Ovary (tissue), 9 donors: ENCODE data around the gene IL17RD. TPM values are rescaled to one million over a fixed set of nuclear protein-coding genes. Genes with fewer than 3 reads are reported as not detected.
"Not testable (repeated sequence)": the region's sequence is repeated elsewhere in the genome, so short reads cannot be mapped to it uniquely, and the experiment has no call there.

Experiments used
- DNase-seq, 5 donors: peaks; one replicate each; pipeline ENCODE4 v3.0.0-alpha.2; 2019 to 2020
- H3K27ac ChIP-seq, 2 donors: fragments of 200-600 bp; one replicate each; pipeline versions ENCODE4 v1.5.1 to v1.8.0; 2019 to 2022
- H3K27me3 ChIP-seq: fragments of 200-600 bp; one replicate; pipeline ENCODE4 v1.8.0; 2022
- H3K36me3 ChIP-seq: fragments of 200-600 bp; sonication (generic); one replicate; pipeline ENCODE4 v1.5.1; 2019
- H3K4me1 ChIP-seq: one replicate; pipeline ENCODE4 v1.8.1; 2013; ENCODE audit warnings: mild to moderate bottlenecking, moderate library complexity; ENCODE audit not compliant: insufficient read depth
- H3K4me3 ChIP-seq: fragments of 200-600 bp; sonication (generic); one replicate; pipeline ENCODE4 v1.5.1; 2017
- H3K9me3 ChIP-seq, 2 donors: fragments of 200-600 bp in 1 of 2; sonication (generic) in 1 of 2; one replicate each; pipeline versions ENCODE4 v1.5.1 to v1.8.1; 2013 to 2019; ENCODE audit warnings: mild to moderate bottlenecking in 1 of 2, moderate library complexity in 1 of 2
- EP300 ChIP-seq: sonication (generic); formaldehyde crosslinking; IDR thresholded peaks from one replicate; pipeline ENCODE4 v1.6.1; 2017; ENCODE audit warnings: antibody characterized with exemption
- POLR2A ChIP-seq: fragments of 450-650 bp; IDR thresholded peaks from one replicate; pipeline ENCODE4 v1.6.1; 2017; ENCODE audit warnings: antibody characterized with exemption, mild to moderate bottlenecking, moderate library complexity
- WGBS, 3 donors: extraction: QIAGEN DNeasy Blood & Tissue Kit in 1 of 3; methylation state at CpG; one replicate each; pipeline versions ENCODE4 v1.1.5 to v1.1.7; 2013 to 2017; 5-methylcytosine and 5-hydroxymethylcytosine counted together
- intact Hi-C, 4 donors: fragments of 100-400 bp; cut with DNase I; formaldehyde crosslinking; loops; one replicate each; pipeline versions ENCODE4 v1.11.0 to v1.15.1; 2022 to 2023
- polyA plus RNA-seq, 2 donors: library from polyadenylated mRNA; stranded (reverse); fragments of 200-250 nt in 1 of 2; fragments of 350-450 nt in 1 of 2; fragmentation: Illumina TruSeq in 1 of 2; extraction: RNeasy Lipid Tissue Mini Kit (QIAGEN cat#74804) in 1 of 2; gene quantifications; one replicate each; pipeline ENCODE4 v1.2.3, GENCODE V29; 2013 to 2014
- total RNA-seq, 7 donors: library from RNA; depleted of rRNA in 2 of 7; stranded (reverse); fragments of >200 nt in 2 of 7; fragmentation: NEBNext Ultra II Directional in 3 of 7; extraction: Animal tissue kit (Norgen Biotek cat#: 25700) in 3 of 7; gene quantifications; one replicate each; pipeline versions ENCODE4 v1.1.0 to v1.2.4, GENCODE V29; 2016 to 2023
- TF ChIP-seq, protein P1 (sequence below), 3 donors: fragments of 450-650 bp in 2 of 3; fragments of 200-600 bp in 1 of 3; IDR thresholded peaks; one replicate each; pipeline versions ENCODE4 v1.5.1 to v1.8.0; 2016 to 2022; ENCODE audit warnings: antibody characterized with exemption in 3 of 3, mild to moderate bottlenecking in 1 of 3
- donor health status: DM: no; HTN: no; CAD: no; lungs with moderate emphysema.
- donor health status: DM: no; HTN: no; CAD: no.
- donor health status: Bipolar disorder and iron deficiency.
- donor health status: DM: yes; HTN: yes; CAD: no.
- donor health status: DM: no; HTN: no; CAD: no.
- donor health status: DM: yes; HTN: yes; CAD: no.

IL17RD gene
- total and polyA plus RNA-seq, 9 donors, result 10.7 to 35.8 (median 21.8) TPM

DNA sequence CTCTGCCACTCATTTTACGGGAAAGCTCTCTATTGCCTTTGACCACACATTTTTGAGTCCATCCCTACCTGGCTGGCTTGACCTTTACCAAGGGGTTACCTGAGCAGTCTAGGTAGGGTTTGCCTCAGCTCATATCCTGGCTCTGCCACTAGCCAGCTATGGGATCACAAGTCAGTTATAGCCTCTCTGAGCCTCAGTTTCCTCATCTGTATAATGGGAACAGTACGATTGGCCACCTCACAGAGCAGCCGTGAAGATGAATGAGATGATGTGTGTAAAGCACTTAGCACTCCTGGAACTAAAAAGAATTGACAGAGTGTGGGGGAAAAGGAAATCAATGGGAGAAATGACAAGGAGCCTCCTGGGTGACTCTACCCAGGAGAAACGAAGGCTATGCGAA lies 76.7 kb downstream of the IL17RD start:
- Histone ChIP-seq H3K4me3 (no peak overlapping the region), H3K9me3 (no peaks in the 10 kb centered on the region), H3K4me1 (peaks cover 6% of the 10 kb centered on the region), H3K36me3 (no peaks in the 10 kb centered on the region), H3K27me3 (no peaks in the 10 kb centered on the region), H3K27ac (no peak overlapping the region)
- intact Hi-C loops, result no loop called here
- WGBS, 3 donors, result 74 to 94% (median 76%) methylated on average over 5 of the region's 5 CpGs
- TF ChIP-seq, protein P1, sequence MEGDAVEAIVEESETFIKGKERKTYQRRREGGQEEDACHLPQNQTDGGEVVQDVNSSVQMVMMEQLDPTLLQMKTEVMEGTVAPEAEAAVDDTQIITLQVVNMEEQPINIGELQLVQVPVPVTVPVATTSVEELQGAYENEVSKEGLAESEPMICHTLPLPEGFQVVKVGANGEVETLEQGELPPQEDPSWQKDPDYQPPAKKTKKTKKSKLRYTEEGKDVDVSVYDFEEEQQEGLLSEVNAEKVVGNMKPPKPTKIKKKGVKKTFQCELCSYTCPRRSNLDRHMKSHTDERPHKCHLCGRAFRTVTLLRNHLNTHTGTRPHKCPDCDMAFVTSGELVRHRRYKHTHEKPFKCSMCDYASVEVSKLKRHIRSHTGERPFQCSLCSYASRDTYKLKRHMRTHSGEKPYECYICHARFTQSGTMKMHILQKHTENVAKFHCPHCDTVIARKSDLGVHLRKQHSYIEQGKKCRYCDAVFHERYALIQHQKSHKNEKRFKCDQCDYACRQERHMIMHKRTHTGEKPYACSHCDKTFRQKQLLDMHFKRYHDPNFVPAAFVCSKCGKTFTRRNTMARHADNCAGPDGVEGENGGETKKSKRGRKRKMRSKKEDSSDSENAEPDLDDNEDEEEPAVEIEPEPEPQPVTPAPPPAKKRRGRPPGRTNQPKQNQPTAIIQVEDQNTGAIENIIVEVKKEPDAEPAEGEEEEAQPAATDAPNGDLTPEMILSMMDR (IDR thresholded peaks at IDR 0.05), result no peak
- TF ChIP-seq POLR2A (no peak), EP300 (no peak)
- no peak for DNase-seq

DNA sequence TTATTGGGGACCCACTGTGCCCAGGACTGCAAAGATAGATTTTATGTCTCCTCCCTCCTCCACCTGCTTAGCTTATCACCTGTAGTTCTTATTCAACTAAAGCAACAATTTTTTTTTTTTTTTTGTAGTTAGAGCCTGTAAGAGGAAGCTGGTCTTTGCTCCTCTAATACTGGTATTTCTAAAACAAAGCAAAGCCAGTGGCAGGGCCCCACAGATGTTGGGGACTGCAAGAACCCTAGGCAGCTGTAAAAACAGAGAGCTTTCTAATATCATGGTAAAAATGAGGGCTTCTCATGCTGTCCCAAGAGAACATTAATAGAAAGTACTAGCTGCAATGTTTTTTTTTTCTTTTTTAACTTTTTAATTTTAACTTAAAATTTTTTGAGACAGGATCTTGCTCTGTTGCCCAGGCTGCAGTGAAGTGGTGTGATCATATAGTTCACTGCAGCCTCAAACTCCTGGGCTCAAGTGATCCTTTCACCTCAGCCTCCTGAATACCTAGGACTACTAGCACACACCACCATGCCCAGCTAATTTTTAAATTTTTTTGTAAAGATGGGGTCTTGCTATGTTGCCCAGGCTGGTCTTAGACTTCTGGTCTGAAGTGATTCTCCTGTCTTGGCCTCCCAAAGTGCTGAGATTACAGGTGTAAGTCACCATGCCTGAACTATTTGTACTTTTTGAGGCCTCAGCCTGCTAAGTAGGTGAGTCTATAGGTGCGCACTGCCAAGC lies 77.6 kb downstream of the IL17RD start:
- Histone ChIP-seq H3K9me3 (no peaks in the 10 kb centered on the region), H3K4me1 (peaks cover 6% of the 10 kb centered on the region), H3K27ac (no peak overlapping the region), H3K27me3 (no peaks in the 10 kb centered on the region), H3K36me3 (no peaks in the 10 kb centered on the region), H3K4me3 (no peak overlapping the region)
- TF ChIP-seq POLR2A (no peak), EP300 (no peak)
- TF ChIP-seq, protein P1 (IDR thresholded peaks at IDR 0.05), result no peak
- no peak for DNase-seq
- intact Hi-C loops, result no loop called here
- 93 to 100% (median 98%) methylated on average over 1 of the region's 1 CpG for WGBS, 3 donors

GRCh38 chr3:57086201-57086600 lies 79.0 kb downstream of the IL17RD start:
- intact Hi-C loops, result no loop called here
- no peaks in the 10 kb centered on the region for H3K27me3 ChIP-seq
- H3K9me3 ChIP-seq, result no peaks in the 10 kb centered on the region
- TF ChIP-seq POLR2A (no peak), EP300 (no peak)
- TF ChIP-seq, protein P1 (IDR thresholded peaks at IDR 0.05), result no peak
- H3K4me1 ChIP-seq, result peaks cover 5% of the 10 kb centered on the region
- no peak overlapping the region for H3K27ac ChIP-seq
- H3K4me3 ChIP-seq, result no peak overlapping the region
- H3K36me3 ChIP-seq, result no peaks in the 10 kb centered on the region
- no peak for DNase-seq

- DNase-seq, result no peak
- Histone ChIP-seq H3K36me3 (no peaks in the 10 kb centered on the region), H3K9me3 (no peaks in the 10 kb centered on the region), H3K4me3 (no peak overlapping the region), H3K27me3 (no peaks in the 10 kb centered on the region), H3K27ac (no peak overlapping the region), H3K4me1 (peaks cover 3% of the 10 kb centered on the region)
- intact Hi-C loops, result no loop called here
- TF ChIP-seq POLR2A, result no peak
- TF ChIP-seq EP300, result no peak
- TF ChIP-seq, protein P1 (IDR thresholded peaks at IDR 0.05), result no peak
- 94 to 97% (median 97%) methylated on average over 4 of the region's 4 CpGs for WGBS, 3 donors
Observed at GRCh38 chr3:57085211-57085610, 79.9 kb downstream of the IL17RD start.

- H3K4me1 ChIP-seq, H3K27me3 ChIP-seq, H3K4me3 ChIP-seq, DNase-seq, H3K36me3 ChIP-seq, H3K9me3 ChIP-seq, H3K27ac ChIP-seq, intact Hi-C loops: not testable (repeated sequence)
- WGBS, 3 donors, result 94 to 97% (median 96%) methylated on average over 16 of the region's 16 CpGs
Observed at GRCh38 chr3:57083266-57083995, 81.7 kb downstream of the IL17RD start.
